IMR-90 (cell line): ENCODE data around the gene ZSCAN25. TPM values are rescaled to one million over a fixed set of nuclear protein-coding genes. Genes with fewer than 3 reads are reported as not detected.

Experiments used
- ATAC-seq: fragments of 200-7000 bp; cut with Tn5 transposase; 2 replicates; pipeline ENCODE4 v1.9.1; 2020; ENCODE audit warnings: low read depth, mild to moderate bottlenecking, moderate library complexity
- BruUV-seq: library from RNA; stranded (reverse); fragments of 400-500 nt; replicated peaks from 2 replicates; lab custom pipeline; 2021; lab: Mats Ljungman, UMichigan
- CTCF ChIA-PET: fragments of 300-600 bp; formaldehyde crosslinking; extraction: SDS; loops from one replicate; lab custom pipeline; 2021; ENCODE audit warnings: antibody characterized with exemption; lab: Yijun Ruan, JAX
- POLR2A ChIA-PET: fragments of 300-600 bp; sonication (Branson Sonifier 250); formaldehyde crosslinking; loops from one replicate; lab custom pipeline; 2022; ENCODE audit warnings: antibody characterized with exemption; ENCODE audit not compliant: unreplicated experiment; lab: Charles Lee
- DNase-seq: peaks from one replicate; pipeline ENCODE4 v3.0.0; 2013
- H2AFZ ChIP-seq: replicated peaks from 2 replicates; pipeline ENCODE3; 2013; ENCODE audit warnings: low read length, mild to moderate bottlenecking; ENCODE audit not compliant: poor library complexity
- H2AK5ac ChIP-seq: 2 replicates; pipeline ENCODE4 v1.6.1; 2013; ENCODE audit warnings: low read depth, low read length, inconsistent platforms
- H2AK9ac ChIP-seq: replicated peaks from 2 replicates; pipeline ENCODE3; 2013; ENCODE audit warnings: mild to moderate bottlenecking, low read depth, low read length, moderate library complexity; ENCODE audit not compliant: poor library complexity
- H2BK120ac ChIP-seq: 2 replicates; pipeline ENCODE4 v1.6.1; 2013; ENCODE audit warnings: low read depth, low read length, inconsistent platforms
- H2BK15ac ChIP-seq: 3 replicates; pipeline ENCODE4 v1.6.1; 2013; ENCODE audit warnings: low read depth, low read length, inconsistent platforms
- H2BK20ac ChIP-seq: 2 replicates; pipeline ENCODE4 v1.6.1; 2013; ENCODE audit warnings: low read depth, mild to moderate bottlenecking, inconsistent platforms, low read length, moderate library complexity
- H2BK5ac ChIP-seq: 2 replicates; pipeline ENCODE4 v1.6.1; 2013; ENCODE audit warnings: mild to moderate bottlenecking, low read depth, low read length, inconsistent platforms; ENCODE audit not compliant: poor library complexity, severe bottlenecking
- H3K14ac ChIP-seq: replicated peaks from 2 replicates; pipeline ENCODE4 v1.6.1; 2013; ENCODE audit warnings: low read depth, low read length, inconsistent platforms
- H3K18ac ChIP-seq: 2 replicates; pipeline ENCODE4 v1.6.1; 2013; ENCODE audit warnings: low read depth, low read length, control low read depth
- H3K23ac ChIP-seq: 2 replicates; pipeline ENCODE4 v1.6.1; 2013; ENCODE audit warnings: low read depth, low read length, inconsistent platforms
- H3K27ac ChIP-seq: 2 replicates; pipeline ENCODE4 v1.5.1; 2013; ENCODE audit warnings: mild to moderate bottlenecking, control low read depth, low read length; ENCODE audit not compliant: insufficient read depth
- H3K27me3 ChIP-seq: 2 replicates; pipeline ENCODE4 v1.6.1; 2013; ENCODE audit warnings: low read length; ENCODE audit not compliant: control insufficient read depth, insufficient read depth
- H3K36me3 ChIP-seq: 2 replicates; pipeline ENCODE4 v1.6.1; 2013; ENCODE audit warnings: low read length, mixed read lengths; ENCODE audit not compliant: control insufficient read depth, insufficient read depth
- H3K4ac ChIP-seq: 2 replicates; pipeline ENCODE4 v1.6.1; 2013; ENCODE audit warnings: low read depth, low read length, inconsistent platforms
- H3K4me1 ChIP-seq: 2 replicates; pipeline ENCODE4 v1.6.1; 2013; ENCODE audit warnings: low read length, mixed read lengths; ENCODE audit not compliant: control insufficient read depth, insufficient read depth
- H3K4me2 ChIP-seq: 2 replicates; pipeline ENCODE4 v1.6.1; 2013; ENCODE audit warnings: low read depth, mild to moderate bottlenecking, control low read depth, low read length, moderate library complexity
- H3K4me3 ChIP-seq: 2 replicates; pipeline ENCODE4 v1.5.1; 2013; ENCODE audit warnings: low read depth, mild to moderate bottlenecking, control low read depth, low read length, moderate library complexity; ENCODE audit not compliant: insufficient read depth
- H3K56ac ChIP-seq: 2 replicates; pipeline ENCODE4 v1.6.1; 2013; ENCODE audit warnings: low read length, inconsistent platforms; ENCODE audit not compliant: insufficient read depth; ENCODE audit errors: extremely low read depth
- H3K79me1 ChIP-seq, 2 experiments: 2 replicates each; pipeline ENCODE4 v1.6.1; 2013; ENCODE audit warnings: low read length in 2 of 2, inconsistent platforms in 1 of 2, low read depth in 1 of 2
- H3K9ac ChIP-seq: 2 replicates; pipeline ENCODE4 v1.6.1; 2013; ENCODE audit warnings: low read depth, low read length, control low read depth
- H3K9me1 ChIP-seq: 2 replicates; pipeline ENCODE4 v1.6.1; 2013; ENCODE audit warnings: low read length, inconsistent platforms; ENCODE audit not compliant: insufficient read depth
- H3K9me3 ChIP-seq: 2 replicates; pipeline ENCODE4 v1.6.1; 2013; ENCODE audit warnings: low read length; ENCODE audit not compliant: control insufficient read depth, insufficient read depth
- H4K20me1 ChIP-seq: 2 replicates; pipeline ENCODE4 v1.6.1; 2013; ENCODE audit warnings: low read length, inconsistent platforms; ENCODE audit not compliant: insufficient read depth
- H4K5ac ChIP-seq: 2 replicates; pipeline ENCODE4 v1.6.1; 2013; ENCODE audit warnings: mild to moderate bottlenecking, low read depth, low read length, control low read depth
- H4K8ac ChIP-seq, 2 experiments: 2 replicates each; pipeline ENCODE4 v1.6.1; 2013; ENCODE audit warnings: low read depth in 2 of 2, low read length in 2 of 2, control low read depth in 1 of 2, inconsistent platforms in 1 of 2
- H4K91ac ChIP-seq: 2 replicates; pipeline ENCODE4 v1.6.1; 2013; ENCODE audit warnings: low read depth, low read length, inconsistent platforms; ENCODE audit not compliant: insufficient read depth
- BHLHE40 ChIP-seq: fragments of 150-350 bp; IDR thresholded peaks from 2 replicates; pipeline ENCODE4 v1.6.1; 2016; ENCODE audit warnings: mild to moderate bottlenecking, low read depth, low read length
- CEBPB ChIP-seq: IDR thresholded peaks from 2 replicates; pipeline ENCODE4 v1.6.1; 2012; ENCODE audit warnings: low read depth, low read length, improper control_type of control experiment
- CHD1 ChIP-seq: IDR thresholded peaks from 2 replicates; pipeline ENCODE4 v1.6.1; 2012; ENCODE audit warnings: low read depth, low read length, improper control_type of control experiment
- CTCF ChIP-seq: conservative IDR thresholded peaks from 2 replicates; pipeline ENCODE4 v1.5.1; 2012; ENCODE audit warnings: mild to moderate bottlenecking, low read depth, low read length, improper control_type of control experiment
- ELK1 ChIP-seq: fragments of 150-350 bp; IDR thresholded peaks from 2 replicates; pipeline ENCODE4 v1.6.1; 2016; ENCODE audit warnings: low read depth, mild to moderate bottlenecking, low read length, moderate library complexity, borderline replicate concordance
- FOS ChIP-seq: fragments of 150-350 bp; IDR thresholded peaks from 2 replicates; pipeline ENCODE4 v1.6.1; 2016; ENCODE audit warnings: low read depth, low read length
- MAFK ChIP-seq: IDR thresholded peaks from 2 replicates; pipeline ENCODE4 v1.6.1; 2012; ENCODE audit warnings: low read depth, low read length, improper control_type of control experiment
- MAZ ChIP-seq: IDR thresholded peaks from 2 replicates; pipeline ENCODE4 v1.6.1; 2012; ENCODE audit warnings: low read depth, mild to moderate bottlenecking, low read length, improper control_type of control experiment, moderate library complexity, borderline replicate concordance
- MXI1 ChIP-seq: IDR thresholded peaks from 2 replicates; pipeline ENCODE4 v1.6.1; 2012; ENCODE audit warnings: low read depth, mild to moderate bottlenecking, low read length, moderate library complexity, borderline replicate concordance
- NFE2L2 ChIP-seq: fragments of 150-350 bp; IDR thresholded peaks from 2 replicates; pipeline ENCODE4 v1.6.1; 2016; ENCODE audit warnings: low read depth, mild to moderate bottlenecking, low read length
- POLR2A ChIP-seq: IDR thresholded peaks from 2 replicates; pipeline ENCODE4 v1.6.1; 2012; ENCODE audit warnings: mild to moderate bottlenecking, low read depth, low read length
- RAD21 ChIP-seq: IDR thresholded peaks from 2 replicates; pipeline ENCODE4 v1.6.1; 2012; ENCODE audit warnings: low read length, improper control_type of control experiment
- RCOR1 ChIP-seq: IDR thresholded peaks from 2 replicates; pipeline ENCODE4 v1.6.1; 2012; ENCODE audit warnings: mild to moderate bottlenecking, low read length, improper control_type of control experiment; ENCODE audit not compliant: insufficient replicate concordance
- RFX5 ChIP-seq: IDR thresholded peaks from 2 replicates; pipeline ENCODE4 v1.8.0; 2012; ENCODE audit warnings: low read depth, mild to moderate bottlenecking, low read length, moderate library complexity
- SMC3 ChIP-seq: fragments of 150-350 bp; IDR thresholded peaks from 2 replicates; pipeline ENCODE4 v1.6.1; 2016; ENCODE audit warnings: low read depth, mild to moderate bottlenecking, antibody characterized with exemption, low read length, moderate library complexity
- USF2 ChIP-seq: fragments of 150-350 bp; IDR thresholded peaks from 2 replicates; pipeline ENCODE4 v1.6.1; 2017; ENCODE audit warnings: mild to moderate bottlenecking, antibody characterized with exemption, low read length, low read depth
- WGBS, 2 experiments: methylation state at CpG; one replicate each; pipeline versions ENCODE4 v1.1.5 to v1.1.7; 2013; ENCODE audit warnings: missing lambda C conversion rate in 2 of 2; ENCODE audit not compliant: insufficient read length in 1 of 2; ENCODE audit errors: extremely low coverage in 2 of 2; 5-methylcytosine and 5-hydroxymethylcytosine counted together
- dilution Hi-C: fragments of 300-500 bp; cut with HindIII; formaldehyde crosslinking; loops from one replicate; pipeline ENCODE4 v1.14.3; 2018; ENCODE audit warnings: low sequenced_read_pairs; ENCODE audit not compliant: unreplicated experiment
- in situ Hi-C: fragments of 300-500 bp; cut with MboI; formaldehyde crosslinking; loops from 3 replicates; pipeline ENCODE4 v1.14.3; 2019; ENCODE audit warnings: low sequenced_read_pairs, inconsistent platforms, mixed read lengths
- intact Hi-C: fragments of 100-400 bp; cut with micrococcal nuclease; formaldehyde crosslinking; loops from 2 replicates; pipeline ENCODE4 v1.10.0; 2022
- polyA plus RNA-seq, 3 experiments: library from polyadenylated mRNA; depleted of rRNA; stranded (reverse); fragments of >200 nt; gene quantifications; 2 replicates each; pipeline ENCODE4 v1.2.3, GENCODE V29; 2012; ENCODE audit warnings: low replicate concordance in 1 of 3
- total RNA-seq: library from RNA; depleted of rRNA; stranded (reverse); fragments of >200 nt; gene quantifications from 2 replicates; pipeline ENCODE4 v1.2.3, GENCODE V29; 2012

The ZSCAN25 gene
- total and polyA plus RNA-seq, 2 of the 4 experiments (the other 2 are of a cell fraction) = 6.2 to 9.0 TPM

GRCh38 chr7:99622596-99622995 lies 5.8 kb downstream of the ZSCAN25 start:
- Histone ChIP-seq H3K14ac (no peak overlapping the region), H3K4me1 (no peaks in the 10 kb centered on the region), H3K4me3 (no peak overlapping the region), H3K27ac (no peak overlapping the region), H3K79me1 (peaks cover 25 to 52% of the 10 kb centered on the region in 2 experiments), H4K20me1 (no peaks in the 10 kb centered on the region), H3K9me3 (no peaks in the 10 kb centered on the region), H4K91ac (no peak overlapping the region), H3K36me3 (peaks cover 63% of the 10 kb centered on the region), H2BK20ac (no peak overlapping the region), H2BK5ac (no peak overlapping the region), H3K9ac (no peak overlapping the region), H2AFZ (no peak overlapping the region), H3K4ac (no peak overlapping the region), H3K27me3 (no peaks in the 10 kb centered on the region), H3K56ac (no peak overlapping the region), H4K5ac (no peak overlapping the region), H2AK9ac (no peak overlapping the region), H3K18ac (no peak overlapping the region), H3K4me2 (no peak overlapping the region), H2AK5ac (no peak overlapping the region), H3K9me1 (no peaks in the 10 kb centered on the region; the same call in 1 of the 2 replicates), H4K8ac (no peak overlapping the region), H2BK120ac (no peak overlapping the region), H2BK15ac (no peak overlapping the region), H3K23ac (no peak overlapping the region)
- DNase-seq = no peak
- no peak for ATAC-seq
- in situ Hi-C loops = no loop called here
- intact Hi-C loops = no loop called here
- POLR2A ChIA-PET = no interaction called here
- dilution Hi-C loops = no loop called here
- 97% methylated on average over 4 of the region's 10 CpGs; no CpG with 5 or more reads in 1 of the 2 experiments for WGBS, 2 experiments
- CTCF ChIA-PET = no interaction called here
- BruUV-seq = no TSS peak
- TF ChIP-seq MAFK = no peak
- TF ChIP-seq MAZ = no peak
- no peak for TF ChIP-seq RCOR1
- TF ChIP-seq BHLHE40 = no peak
- no peak for TF ChIP-seq FOS
- TF ChIP-seq USF2 = no peak
- no peak for TF ChIP-seq CTCF
- no peak for TF ChIP-seq CEBPB
- no peak for TF ChIP-seq POLR2A
- no peak for TF ChIP-seq RAD21
- TF ChIP-seq RFX5 = no peak
- no peak for TF ChIP-seq MXI1
- no peak for TF ChIP-seq CHD1
- no peak for TF ChIP-seq SMC3
- no peak for TF ChIP-seq ELK1
- no peak for TF ChIP-seq NFE2L2
